HUES6 (cell line): ENCODE measurements around the gene DGKI.
"Not testable (repeated sequence)": the region's sequence is repeated elsewhere in the genome, so short reads cannot be mapped to it uniquely, and the experiment has no call there.

Source experiments
- H3K27ac ChIP-seq: 2 replicates; pipeline ENCODE4 v1.7.0; 2013; ENCODE audit warnings: low read depth, mild to moderate bottlenecking, low read length, inconsistent platforms
- H3K27me3 ChIP-seq: 2 replicates; pipeline ENCODE4 v1.6.1; 2013; ENCODE audit warnings: low read length; ENCODE audit not compliant: control insufficient read depth, insufficient read depth
- H3K36me3 ChIP-seq: 2 replicates; pipeline ENCODE4 v1.6.1; 2013; ENCODE audit warnings: low read length; ENCODE audit not compliant: control insufficient read depth, insufficient read depth
- H3K4me1 ChIP-seq: 2 replicates; pipeline ENCODE4 v1.6.1; 2013; ENCODE audit warnings: low read length; ENCODE audit not compliant: control insufficient read depth, insufficient read depth
- H3K4me3 ChIP-seq: 2 replicates; pipeline ENCODE4 v1.5.1; 2013; ENCODE audit warnings: low read depth, low read length
- H3K9ac ChIP-seq: one replicate; pipeline ENCODE4 v1.6.1; 2013; ENCODE audit warnings: mild to moderate bottlenecking, low read length
- H3K9me3 ChIP-seq: 2 replicates; pipeline ENCODE4 v1.6.1; 2013; ENCODE audit warnings: low read depth, low read length; ENCODE audit not compliant: control insufficient read depth, insufficient read depth

DGKI gene

DNA sequence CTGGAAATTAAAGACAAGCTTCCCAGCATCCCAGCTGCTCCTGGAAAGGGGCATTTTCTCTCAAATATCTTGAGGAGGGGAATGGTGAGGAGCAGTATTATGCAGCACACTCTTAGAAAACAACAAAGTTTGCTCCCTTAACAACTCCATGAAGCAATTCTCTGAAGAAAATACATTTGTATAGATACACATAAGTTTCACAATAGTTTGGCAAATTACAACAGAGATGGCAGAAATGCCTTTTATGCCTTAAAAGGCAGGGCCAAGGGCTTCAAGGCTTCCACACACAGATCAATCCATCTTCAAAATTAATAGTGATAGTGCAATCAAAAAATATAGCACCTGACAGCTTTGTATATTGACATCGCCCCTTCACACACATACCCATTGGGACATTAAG lies 12.2 kb downstream of the DGKI start:
- H3K36me3 ChIP-seq: 0 out of 2 replicates have a peak, but pooled peaks cover 5% of the 10 kb centered on the region
- peaks cover 49% of the 10 kb centered on the region for H3K9me3 ChIP-seq
- no peak overlapping the region for H3K9ac ChIP-seq
- H3K27ac ChIP-seq: no peak overlapping the region
- H3K4me1 ChIP-seq: peaks cover 9% of the 10 kb centered on the region
- no peaks in the 10 kb centered on the region for H3K27me3 ChIP-seq
- H3K4me3 ChIP-seq: no peak overlapping the region

DNA sequence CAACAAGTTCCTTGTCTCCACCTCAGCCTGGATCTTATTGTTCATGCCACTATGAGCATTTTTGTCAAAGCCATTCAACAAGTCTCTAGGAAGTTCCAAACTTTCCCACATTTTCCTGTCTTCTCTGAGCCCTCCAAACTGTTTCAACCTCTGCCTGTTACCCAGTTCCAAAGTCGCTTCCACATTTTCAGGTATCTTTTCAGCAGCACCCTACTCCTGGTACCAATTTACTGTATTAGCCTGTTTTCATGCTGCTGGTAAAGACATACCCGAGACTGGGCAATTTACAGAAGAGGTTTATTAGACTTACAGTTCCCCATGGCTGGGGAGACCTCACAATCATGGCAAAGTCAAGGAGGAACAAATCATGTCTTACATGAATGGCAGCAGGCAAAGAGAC lies 13.8 kb downstream of the DGKI start:
- H3K27ac ChIP-seq, H3K36me3 ChIP-seq, H3K4me3 ChIP-seq, H3K4me1 ChIP-seq, H3K9ac ChIP-seq, H3K27me3 ChIP-seq: not testable (repeated sequence)
- peaks cover 49% of the 10 kb centered on the region for H3K9me3 ChIP-seq

DNA sequence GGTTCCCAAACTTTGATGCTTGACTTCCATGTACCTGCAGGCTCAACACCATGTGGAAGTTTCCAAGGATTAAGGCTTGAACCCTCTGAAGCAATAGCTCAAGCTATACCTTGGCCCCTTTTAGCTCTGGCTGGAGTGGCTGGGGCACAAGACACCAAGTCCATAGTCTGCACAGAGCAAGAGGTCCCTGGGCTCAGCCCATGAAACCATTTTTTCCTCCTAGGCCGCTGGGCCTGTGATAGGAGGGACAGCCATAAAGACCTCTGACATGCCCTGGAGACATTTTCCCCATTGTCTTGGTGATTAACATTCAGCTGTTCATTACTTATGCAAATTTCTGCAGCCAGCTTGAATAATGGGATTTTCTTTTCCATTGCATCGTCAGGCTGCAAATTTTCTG lies 14.4 kb downstream of the DGKI start:
- H3K4me1 ChIP-seq: no peaks in the 10 kb centered on the region
- peaks cover 49% of the 10 kb centered on the region for H3K9me3 ChIP-seq
- 0 out of 2 replicates have a peak, but pooled peaks cover 5% of the 10 kb centered on the region for H3K36me3 ChIP-seq
- H3K27me3 ChIP-seq: no peaks in the 10 kb centered on the region
- H3K4me3 ChIP-seq: no peak overlapping the region
- no peak overlapping the region for H3K9ac ChIP-seq
- H3K27ac ChIP-seq: no peak overlapping the region

DNA sequence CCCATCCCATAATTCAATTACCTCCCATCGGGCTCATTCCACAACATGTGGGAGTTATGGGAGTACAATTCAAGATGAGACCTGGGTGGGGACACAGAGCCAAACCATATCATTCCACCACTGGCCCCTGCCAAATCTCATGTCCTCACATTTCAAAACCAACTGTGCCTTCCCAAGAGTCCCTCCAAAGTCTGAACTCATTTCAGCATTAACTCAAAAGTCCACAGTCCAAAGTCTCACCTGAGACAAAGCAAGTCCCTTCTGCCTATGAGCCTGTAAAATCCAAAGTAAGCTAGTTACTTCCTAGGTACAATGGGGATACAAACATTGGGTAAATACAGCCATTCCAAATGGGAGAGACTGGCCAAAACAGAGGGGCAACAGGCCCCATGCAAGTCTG lies 15.2 kb downstream of the DGKI start:
- not testable (repeated sequence) for H3K36me3 ChIP-seq

DNA sequence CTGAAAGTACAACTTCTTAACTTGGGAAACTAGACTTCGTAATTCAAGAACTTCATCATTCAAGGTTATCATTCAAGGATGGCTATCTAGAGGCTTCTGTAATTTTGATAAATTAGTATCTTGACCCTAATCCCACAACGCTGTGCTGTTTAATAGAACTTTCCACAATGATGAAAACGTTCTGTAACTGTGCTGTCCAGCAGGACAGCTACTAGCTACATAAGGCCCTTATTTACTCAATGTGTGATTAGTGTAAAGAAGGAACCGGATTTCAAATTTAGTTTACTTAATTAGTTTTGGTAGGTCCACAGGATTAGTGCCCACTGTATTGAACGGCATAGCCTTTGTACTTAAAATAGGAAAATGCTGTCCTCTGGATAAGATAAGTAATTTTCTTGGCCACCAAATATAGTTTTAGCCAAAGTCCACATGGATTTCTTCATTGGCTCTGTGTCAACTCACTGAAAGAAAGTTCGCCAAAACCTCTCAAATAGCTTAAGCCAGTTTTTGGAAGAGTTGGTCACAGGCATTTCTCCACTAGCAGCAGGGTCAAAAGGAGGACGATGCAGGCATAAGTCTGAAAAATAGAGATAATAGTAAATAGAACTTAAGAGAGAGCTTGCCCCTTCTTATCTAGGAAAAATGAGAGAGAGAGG lies 17.3 kb downstream of the DGKI start:
- Histone ChIP-seq H3K9me3 (peaks cover 44% of the 10 kb centered on the region), H3K36me3 (0 out of 2 replicates have a peak, but pooled peaks cover 5% of the 10 kb centered on the region), H3K27ac (no peak overlapping the region), H3K4me3 (no peak overlapping the region), H3K9ac (no peak overlapping the region), H3K27me3 (no peaks in the 10 kb centered on the region), H3K4me1 (no peaks in the 10 kb centered on the region)

More for the DNA sequence above, 15.2 kb downstream of the DGKI start:
- H3K27me3 ChIP-seq, H3K4me3 ChIP-seq, H3K27ac ChIP-seq, H3K9ac ChIP-seq, H3K4me1 ChIP-seq: not testable (repeated sequence)
- H3K9me3 ChIP-seq: peaks cover 49% of the 10 kb centered on the region

DNA sequence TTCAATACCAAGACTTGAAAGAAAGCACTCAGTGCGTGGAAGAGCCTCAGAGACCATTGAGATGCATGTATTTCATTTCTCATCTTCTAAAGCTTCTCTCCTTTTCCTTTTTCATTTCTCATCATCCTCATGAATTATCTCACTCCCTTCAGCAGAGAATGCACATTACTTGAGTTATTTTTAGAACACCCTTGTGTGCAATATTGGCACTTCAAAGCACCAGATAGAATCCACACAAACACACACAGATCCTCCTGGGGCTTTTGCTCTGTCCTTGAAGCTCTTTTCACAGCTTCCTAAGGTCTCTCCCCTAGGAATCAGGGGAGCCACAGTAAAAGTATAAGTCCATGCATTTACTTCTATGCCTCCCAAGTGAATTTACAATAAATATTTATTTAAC lies 18.3 kb downstream of the DGKI start:
- no peak overlapping the region for H3K9ac ChIP-seq
- H3K4me1 ChIP-seq: no peaks in the 10 kb centered on the region
- H3K36me3 ChIP-seq: no peaks in the 10 kb centered on the region
- no peak overlapping the region for H3K4me3 ChIP-seq
- no peak overlapping the region for H3K27ac ChIP-seq
- H3K9me3 ChIP-seq: peaks cover 34% of the 10 kb centered on the region
- no peaks in the 10 kb centered on the region for H3K27me3 ChIP-seq

DNA sequence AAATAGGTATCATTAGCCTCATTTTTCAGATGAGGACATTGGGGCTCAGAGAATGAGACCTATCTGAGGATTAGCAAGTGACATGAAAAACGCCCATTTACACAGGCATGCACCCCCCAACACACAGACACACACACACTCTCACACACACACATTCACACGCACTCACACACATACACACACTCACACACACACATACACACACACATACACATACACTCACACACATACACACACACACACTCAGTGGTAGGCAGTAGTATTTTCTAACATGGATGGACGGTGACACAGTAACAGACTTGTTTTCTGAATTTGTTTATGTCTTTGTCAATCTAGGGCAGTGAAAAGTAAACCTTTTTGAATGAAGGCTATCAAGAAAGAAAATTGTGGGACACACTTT lies 21.3 kb downstream of the DGKI start:
- Histone ChIP-seq H3K9ac (no peak overlapping the region), H3K4me3 (no peak overlapping the region), H3K36me3 (no peaks in the 10 kb centered on the region), H3K27me3 (no peaks in the 10 kb centered on the region), H3K27ac (no peak overlapping the region), H3K9me3 (peaks cover 5% of the 10 kb centered on the region), H3K4me1 (peaks cover 14% of the 10 kb centered on the region)

DNA sequence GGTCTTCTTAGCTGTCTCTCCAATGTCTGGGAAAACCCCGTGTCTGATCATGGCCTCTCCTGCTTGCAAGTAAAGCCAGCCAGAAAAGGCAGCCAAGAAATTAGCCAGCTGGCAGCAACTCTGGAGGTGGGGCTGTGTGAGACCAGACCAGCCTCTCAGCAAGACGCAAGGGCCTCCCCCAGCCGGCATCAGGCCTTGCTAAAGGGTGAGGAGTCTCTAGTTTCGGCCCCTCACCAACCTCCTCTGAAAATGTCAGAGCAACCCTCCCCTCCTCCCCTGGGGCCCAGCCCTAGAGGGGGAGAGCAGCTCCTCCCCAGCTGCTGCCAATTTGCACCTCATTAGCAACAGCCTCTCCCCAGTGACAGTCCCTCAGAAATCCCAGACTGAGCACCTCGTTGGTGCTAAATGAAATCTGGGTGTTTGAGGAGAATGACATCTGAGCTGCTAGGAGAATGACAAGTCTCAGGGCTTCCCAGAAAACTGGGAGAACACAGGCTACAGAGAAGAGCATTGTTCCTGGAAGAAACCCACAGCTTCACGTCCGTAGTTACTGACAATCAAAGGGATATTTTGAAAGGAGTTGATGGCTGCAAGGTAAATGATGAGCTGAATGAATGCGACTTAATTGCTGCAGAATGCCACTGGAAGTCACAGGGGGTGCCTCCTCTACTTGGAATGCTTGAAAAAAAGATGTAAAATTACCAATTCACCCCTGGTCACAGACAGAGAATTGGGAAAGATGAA lies 25.9 kb downstream of the DGKI start:
- H3K27ac ChIP-seq: peak overlapping the region; percentile 58; the same call in 1 of the 2 replicates
- no peaks in the 10 kb centered on the region for H3K9me3 ChIP-seq
- peak overlapping the region; percentile 17; the same call in 1 of the 2 replicates for H3K4me3 ChIP-seq
- no peaks in the 10 kb centered on the region for H3K36me3 ChIP-seq
- H3K27me3 ChIP-seq: no peaks in the 10 kb centered on the region
- peak overlapping the region; percentile 41 for H3K9ac ChIP-seq
- peaks cover 28% of the 10 kb centered on the region for H3K4me1 ChIP-seq

DNA sequence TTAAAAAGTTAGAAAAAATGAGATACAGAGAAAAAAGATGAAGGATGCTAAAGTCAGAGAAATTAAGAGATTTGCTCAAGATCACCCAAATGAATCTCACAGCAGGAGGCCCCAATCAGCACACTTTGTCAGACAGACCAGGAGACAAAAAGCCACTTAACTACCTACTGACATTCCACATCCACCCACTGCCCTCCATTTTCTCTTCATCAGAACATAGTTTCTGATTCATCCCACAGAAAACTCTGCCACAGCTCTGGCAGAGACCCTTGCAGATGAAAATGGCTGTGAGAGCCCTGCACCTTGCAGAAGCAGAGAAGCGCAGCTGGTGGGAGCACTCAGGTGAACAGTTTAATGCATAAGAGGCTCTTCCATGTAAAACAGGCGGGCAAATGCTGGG lies 26.6 kb downstream of the DGKI start:
- H3K4me3 ChIP-seq: peak overlapping the region; percentile 17; the same call in 1 of the 2 replicates
- peak overlapping the region; percentile 58; the same call in 1 of the 2 replicates for H3K27ac ChIP-seq
- no peaks in the 10 kb centered on the region for H3K36me3 ChIP-seq
- H3K27me3 ChIP-seq: no peaks in the 10 kb centered on the region
- peak overlapping the region; percentile 41 for H3K9ac ChIP-seq
- peaks cover 28% of the 10 kb centered on the region for H3K4me1 ChIP-seq
- H3K9me3 ChIP-seq: no peaks in the 10 kb centered on the region

DNA sequence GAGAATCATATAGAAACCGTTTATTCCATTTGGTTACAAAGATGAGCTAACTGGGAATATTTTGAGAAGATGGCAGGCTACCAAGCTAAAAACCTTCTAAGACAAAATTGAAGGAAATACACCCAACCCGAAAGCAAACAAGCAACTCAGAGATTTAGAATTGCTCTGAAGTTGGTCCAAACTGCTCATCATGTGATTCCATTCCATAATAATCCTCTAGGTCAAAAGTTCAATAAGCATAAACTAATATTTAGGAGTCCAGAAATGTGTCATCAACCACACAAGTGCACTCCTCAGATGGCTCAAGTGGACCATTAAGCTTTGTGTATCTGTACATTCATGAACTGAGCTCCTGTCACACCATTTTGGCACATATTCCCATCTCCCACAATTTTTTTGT lies 28.7 kb downstream of the DGKI start:
- Histone ChIP-seq H3K9ac (no peak overlapping the region), H3K36me3 (no peaks in the 10 kb centered on the region), H3K4me1 (peaks cover 28% of the 10 kb centered on the region), H3K27ac (no peak overlapping the region), H3K9me3 (no peaks in the 10 kb centered on the region), H3K27me3 (no peaks in the 10 kb centered on the region), H3K4me3 (no peak overlapping the region)

DNA sequence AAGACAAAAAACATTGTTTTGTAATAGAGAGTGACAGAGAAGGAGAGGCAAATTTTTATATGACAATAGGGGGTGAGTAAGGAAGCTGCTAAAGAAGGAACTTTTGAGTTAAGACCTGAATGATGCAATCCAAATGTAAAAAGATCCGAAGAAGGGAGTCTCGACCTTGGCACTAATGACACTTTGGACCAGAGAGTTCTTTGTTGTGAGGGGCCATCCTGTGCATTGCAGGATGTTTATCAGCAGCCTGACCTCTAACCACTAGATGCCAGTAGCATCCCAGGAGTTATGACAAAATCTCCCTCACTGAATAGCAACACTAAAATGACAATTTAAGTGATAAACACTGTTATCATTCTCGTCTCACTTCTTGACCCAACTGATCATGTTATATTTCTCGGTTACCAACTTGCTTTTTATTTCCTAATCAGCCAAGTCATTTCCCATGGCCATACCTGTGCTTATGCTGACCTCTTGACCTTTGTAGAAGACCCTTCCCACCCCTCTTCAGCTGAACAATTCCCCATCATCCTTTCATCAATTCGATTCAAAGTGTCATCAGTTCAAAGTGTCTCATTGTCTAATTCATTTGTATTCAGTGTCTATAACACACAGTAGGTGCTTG lies 30.0 kb downstream of the DGKI start:
- Histone ChIP-seq H3K9me3 (no peaks in the 10 kb centered on the region), H3K4me1 (peaks cover 27% of the 10 kb centered on the region), H3K9ac (no peak overlapping the region), H3K36me3 (no peaks in the 10 kb centered on the region), H3K27me3 (no peaks in the 10 kb centered on the region), H3K27ac (no peak overlapping the region), H3K4me3 (no peak overlapping the region)
